ENCODE measurements around the gene LYRM4. TPM values are rescaled to one million over a fixed set of nuclear protein-coding genes. Genes with fewer than 3 reads are reported as not detected.

Gene LYRM4
- total RNA-seq, 1 donor, result 16.6 TPM

GRCh38 chr6:5138995-5139827, 121.5 kb downstream of the LYRM4 start:
- Histone ChIP-seq H3K79me2 (ENCODE audit: insufficient read depth, low read length) (no peaks in the 10 kb centered on the region), H3K4me1 (ENCODE audit: insufficient read depth, low read length) (no peaks in the 10 kb centered on the region), H2AFZ (ENCODE audit: low read length) (no peak overlapping the region), H3K4me2 (ENCODE audit: insufficient read depth, low read length) (no peak overlapping the region), H3K36me3 (ENCODE audit: insufficient read depth, low read length) (no peaks in the 10 kb centered on the region), H3K9me3 (ENCODE audit: low read depth, low read length) (no peaks in the 10 kb centered on the region), H3K4me3 (ENCODE audit: insufficient read depth, low read length) (no peak overlapping the region), H4K20me1 (ENCODE audit: insufficient read depth, low read length) (no peaks in the 10 kb centered on the region), H3K27ac (ENCODE audit: low read depth, low read length) (no peak overlapping the region), H3K27me3 (ENCODE audit: insufficient read depth, low read length) (no peaks in the 10 kb centered on the region)
- DNase-seq (ENCODE audit: insufficient read length, low spot score, missing footprints), result no peak
- TF ChIP-seq CTCF (IDR thresholded peaks at IDR 0.05; ENCODE audit: extremely low read depth, low read depth, low read length), result no peak

- Histone ChIP-seq H3K4me3 (ENCODE audit: insufficient read depth, low read length) (no peak overlapping the region), H3K9me3 (ENCODE audit: low read depth, low read length) (no peaks in the 10 kb centered on the region)
- no peak for TF ChIP-seq CTCF (IDR thresholded peaks at IDR 0.05; ENCODE audit: extremely low read depth, low read depth, low read length)
Measured at GRCh38 chr6:5136851-5137250, 123.9 kb downstream of the LYRM4 start.

GRCh38 chr6:5135788-5136376, 124.9 kb downstream of the LYRM4 start:
- no peak overlapping the region for H3K4me3 ChIP-seq (ENCODE audit: insufficient read depth, low read length)
- no peaks in the 10 kb centered on the region for H3K9me3 ChIP-seq (ENCODE audit: low read depth, low read length)
- H2AFZ ChIP-seq (ENCODE audit: low read length), result no peak overlapping the region
- no peaks in the 10 kb centered on the region for H4K20me1 ChIP-seq (ENCODE audit: insufficient read depth, low read length)
- TF ChIP-seq CTCF (IDR thresholded peaks at IDR 0.05; ENCODE audit: extremely low read depth, low read depth, low read length), result peak; percentile 66
- H3K4me1 ChIP-seq (ENCODE audit: insufficient read depth, low read length), result peaks cover 9% of the 10 kb centered on the region
- H3K79me2 ChIP-seq (ENCODE audit: insufficient read depth, low read length), result no peaks in the 10 kb centered on the region
- no peaks in the 10 kb centered on the region for H3K36me3 ChIP-seq (ENCODE audit: insufficient read depth, low read length)
- no peak overlapping the region for H3K27ac ChIP-seq (ENCODE audit: low read depth, low read length)
- no peak overlapping the region for H3K4me2 ChIP-seq (ENCODE audit: insufficient read depth, low read length)
- H3K27me3 ChIP-seq (ENCODE audit: insufficient read depth, low read length), result no peaks in the 10 kb centered on the region
- DNase-seq (ENCODE audit: insufficient read length, low spot score, missing footprints), result no peak

More at GRCh38 chr6:5136851-5137250, 123.9 kb downstream of the LYRM4 start:
- Histone ChIP-seq H3K4me1 (ENCODE audit: insufficient read depth, low read length) (peaks cover 9% of the 10 kb centered on the region), H4K20me1 (ENCODE audit: insufficient read depth, low read length) (no peaks in the 10 kb centered on the region), H3K27me3 (ENCODE audit: insufficient read depth, low read length) (no peaks in the 10 kb centered on the region), H3K27ac (ENCODE audit: low read depth, low read length) (no peak overlapping the region), H3K36me3 (ENCODE audit: insufficient read depth, low read length) (no peaks in the 10 kb centered on the region), H2AFZ (ENCODE audit: low read length) (no peak overlapping the region), H3K4me2 (ENCODE audit: insufficient read depth, low read length) (no peak overlapping the region), H3K79me2 (ENCODE audit: insufficient read depth, low read length) (no peaks in the 10 kb centered on the region)
- no peak for DNase-seq (ENCODE audit: insufficient read length, low spot score, missing footprints)

GRCh38 chr6:5133943-5134342, 126.8 kb downstream of the LYRM4 start:
- no peak for DNase-seq (ENCODE audit: insufficient read length, low spot score, missing footprints)
- TF ChIP-seq CTCF (IDR thresholded peaks at IDR 0.05; ENCODE audit: extremely low read depth, low read depth, low read length), result no peak

More at GRCh38 chr6:5133943-5134342, 126.8 kb downstream of the LYRM4 start:
- no peaks in the 10 kb centered on the region for H4K20me1 ChIP-seq (ENCODE audit: insufficient read depth, low read length)
- no peak overlapping the region for H2AFZ ChIP-seq (ENCODE audit: low read length)
- peaks cover 9% of the 10 kb centered on the region for H3K4me1 ChIP-seq (ENCODE audit: insufficient read depth, low read length)
- no peak overlapping the region for H3K4me2 ChIP-seq (ENCODE audit: insufficient read depth, low read length)
- no peaks in the 10 kb centered on the region for H3K9me3 ChIP-seq (ENCODE audit: low read depth, low read length)
- H3K4me3 ChIP-seq (ENCODE audit: insufficient read depth, low read length), result no peak overlapping the region
- H3K27ac ChIP-seq (ENCODE audit: low read depth, low read length), result no peak overlapping the region
- no peaks in the 10 kb centered on the region for H3K36me3 ChIP-seq (ENCODE audit: insufficient read depth, low read length)
- no peaks in the 10 kb centered on the region for H3K27me3 ChIP-seq (ENCODE audit: insufficient read depth, low read length)
- no peaks in the 10 kb centered on the region for H3K79me2 ChIP-seq (ENCODE audit: insufficient read depth, low read length)
